NOMO-1 treated with dmso at 0.1 percent for 144 hours (cell line): ENCODE measurements around the gene MAEL.
"Not testable (repeated sequence)": the region's sequence is repeated elsewhere in the genome, so short reads cannot be mapped to it uniquely, and the experiment has no call there.

Experiments used
- DNase-seq: peaks from one replicate; lab custom pipeline; 2025; ENCODE audit not compliant: unreplicated experiment; lab: John Stamatoyannopoulos, UW

MAEL gene

GRCh38 chr1:166977951-166978350 is 11.1 kb upstream of the MAEL start:
- no peak for DNase-seq

- DNase-seq, result no peak
These were observed 10.3 kb upstream of the MAEL start for GRCh38 chr1:166978821-166979220.

GRCh38 chr1:166980383-166980782 is 8.7 kb upstream of the MAEL start:
- no peak for DNase-seq

- DNase-seq, result no peak
These were observed 8.3 kb upstream of the MAEL start for GRCh38 chr1:166980818-166981217.

- no peak for DNase-seq
These were observed 7.5 kb upstream of the MAEL start for GRCh38 chr1:166981589-166981988.

GRCh38 chr1:166999075-166999474 is 10.0 kb downstream of the MAEL start:
- no peak for DNase-seq

GRCh38 chr1:166999500-167000055 is 10.5 kb downstream of the MAEL start:
- no peak for DNase-seq

GRCh38 chr1:167000546-167000945 is 11.5 kb downstream of the MAEL start:
- DNase-seq, result no peak

- no peak for DNase-seq
These were observed 13.3 kb downstream of the MAEL start for GRCh38 chr1:167002354-167002753.

- DNase-seq, result no peak
These were observed 14.6 kb downstream of the MAEL start for GRCh38 chr1:167003711-167004110.

- no peak for DNase-seq
These were observed 22.6 kb downstream of the MAEL start for GRCh38 chr1:167011560-167012191.

- no peak for DNase-seq
These were observed 23.5 kb downstream of the MAEL start for GRCh38 chr1:167012570-167012969.

- DNase-seq, result no peak
These were observed 24.2 kb downstream of the MAEL start for GRCh38 chr1:167013108-167013929.

GRCh38 chr1:167016100-167016750 is 27.1 kb downstream of the MAEL start:
- peak; percentile 27 for DNase-seq

GRCh38 chr1:167022384-167022783 is 33.3 kb downstream of the MAEL start:
- no peak for DNase-seq

GRCh38 chr1:167029553-167029952 is 40.5 kb downstream of the MAEL start:
- not testable (repeated sequence) for DNase-seq

- DNase-seq, result no peak
These were observed 44.6 kb downstream of the MAEL start for GRCh38 chr1:167033646-167034045.

GRCh38 chr1:167043752-167044488 is 54.8 kb downstream of the MAEL start:
- DNase-seq, result peak; percentile 62

- DNase-seq, result no peak
These were observed 62.8 kb downstream of the MAEL start for GRCh38 chr1:167051907-167052306.

- no peak for DNase-seq
These were observed 63.3 kb downstream of the MAEL start for GRCh38 chr1:167052389-167052788.

- DNase-seq, result no peak
These were observed 65.5 kb downstream of the MAEL start for GRCh38 chr1:167054531-167054930.
